ENCODE results near the gene LCE7A. TPM values are rescaled to one million over a fixed set of nuclear protein-coding genes. Genes with fewer than 3 reads are reported as not detected.

The LCE7A gene
- polyA plus RNA-seq, 3 donors, result not detected

- DNase-seq (ENCODE audit: low read depth in 3 of 3, low spot score in 2 of 3), result no peak
These were observed 19.9 kb downstream of the LCE7A start for GRCh38 chr1:152879559-152880198.

- no peak for DNase-seq (ENCODE audit: low read depth in 3 of 3, low spot score in 2 of 3)
These were observed 20.5 kb downstream of the LCE7A start for GRCh38 chr1:152880316-152880715.

- no peak for DNase-seq (ENCODE audit: low read depth in 3 of 3, low spot score in 2 of 3)
These were observed 21.1 kb downstream of the LCE7A start for GRCh38 chr1:152880907-152881306.

GRCh38 chr1:152884085-152884484, 24.3 kb downstream of the LCE7A start:
- no peak for DNase-seq (ENCODE audit: low read depth in 3 of 3, low spot score in 2 of 3)

- no peak for DNase-seq (ENCODE audit: low read depth in 3 of 3, low spot score in 2 of 3)
These were observed 24.7 kb downstream of the LCE7A start for GRCh38 chr1:152884506-152884905.

GRCh38 chr1:152884966-152885624, 25.3 kb downstream of the LCE7A start:
- no peak for DNase-seq (ENCODE audit: low read depth in 3 of 3, low spot score in 2 of 3)

GRCh38 chr1:152886085-152886484, 26.3 kb downstream of the LCE7A start:
- DNase-seq (ENCODE audit: low read depth in 3 of 3, low spot score in 2 of 3), result no peak

- DNase-seq (ENCODE audit: low read depth in 3 of 3, low spot score in 2 of 3), result no peak
These were observed 27.1 kb downstream of the LCE7A start for GRCh38 chr1:152886758-152887409.

- no peak for DNase-seq (ENCODE audit: low read depth in 3 of 3, low spot score in 2 of 3)
These were observed 28.3 kb downstream of the LCE7A start for GRCh38 chr1:152888126-152888525.

- no peak for DNase-seq (ENCODE audit: low read depth in 3 of 3, low spot score in 2 of 3)
These were observed 39.2 kb downstream of the LCE7A start for GRCh38 chr1:152899027-152899426.

- DNase-seq (ENCODE audit: low read depth in 3 of 3, low spot score in 2 of 3), result no peak
These were observed 40.1 kb downstream of the LCE7A start for GRCh38 chr1:152899883-152900282.

GRCh38 chr1:152901631-152902030, 41.8 kb downstream of the LCE7A start:
- DNase-seq (ENCODE audit: low read depth in 3 of 3, low spot score in 2 of 3), result no peak

- DNase-seq (ENCODE audit: low read depth in 3 of 3, low spot score in 2 of 3), result peak in 2 of 3 donors; percentile 7 to 19
These were observed 42.8 kb downstream of the LCE7A start for GRCh38 chr1:152902636-152903035.

GRCh38 chr1:152904688-152905440, 45.1 kb downstream of the LCE7A start:
- DNase-seq (ENCODE audit: low read depth in 3 of 3, low spot score in 2 of 3), result no peak

GRCh38 chr1:152906023-152906565, 46.3 kb downstream of the LCE7A start:
- no peak for DNase-seq (ENCODE audit: low read depth in 3 of 3, low spot score in 2 of 3)

GRCh38 chr1:152907686-152908601, 48.1 kb downstream of the LCE7A start, which contains the start of gene IVL:
IVL (plus strand) TSS chr1:152908546; CDS start chr1:152909798, 1,252 bp downstream.
- no peak for DNase-seq (ENCODE audit: low read depth in 3 of 3, low spot score in 2 of 3)

GRCh38 chr1:152909206-152909605, 49.4 kb downstream of the LCE7A start:
- no peak for DNase-seq (ENCODE audit: low read depth in 3 of 3, low spot score in 2 of 3)

Measured in right renal cortex interstitium (tissue), 3 donors.